LNCaP clone FGC (cell line): ENCODE measurements around the gene SMKR1.
A peak's percentile ranks its signal among the peaks of the same experiment; 100 is the strongest.

Experiments
- DNase-seq: peaks from one replicate; pipeline ENCODE4 v3.0.0-alpha.2; 2011; ENCODE audit warnings: low read depth
- H3K4me3 ChIP-seq: 2 replicates; pipeline ENCODE4 v1.5.1; 2011; ENCODE audit warnings: mild to moderate bottlenecking, low read depth, low read length, control low read depth
- CTCF ChIP-seq: IDR thresholded peaks from 2 replicates; pipeline ENCODE4 v1.5.1; 2012; ENCODE audit warnings: mild to moderate bottlenecking; ENCODE audit not compliant: control insufficient read depth, insufficient read depth; ENCODE audit errors: extremely low read depth

Gene SMKR1

GRCh38 chr7:129497156-129497555 lies 5.2 kb upstream of the SMKR1 start:
- H3K4me3 ChIP-seq: no peak overlapping the region
- DNase-seq: no peak
- no peak for TF ChIP-seq CTCF

DNA sequence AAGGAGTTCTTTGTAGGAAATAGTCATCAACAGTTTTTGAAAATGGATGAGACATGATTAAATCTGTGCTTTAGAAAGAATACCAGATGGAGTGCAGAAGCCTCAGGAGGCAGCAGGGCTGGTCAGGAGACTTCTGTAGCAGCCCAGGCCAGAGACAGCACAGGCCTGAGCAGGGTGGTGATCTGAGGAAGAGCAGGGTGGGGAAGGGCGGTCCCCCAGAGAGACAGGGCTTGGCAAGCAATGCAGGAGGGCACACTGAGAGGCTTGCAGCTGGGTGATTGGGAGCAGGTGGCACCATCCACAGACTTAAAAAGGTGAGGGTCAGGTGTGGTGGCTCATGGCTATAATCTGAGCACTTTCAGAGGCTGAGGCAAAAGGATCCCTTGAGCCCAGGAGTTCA lies 4.3 kb upstream of the SMKR1 start:
- H3K4me3 ChIP-seq: no peak overlapping the region
- no peak for TF ChIP-seq CTCF
- no peak for DNase-seq

- H3K4me3 ChIP-seq: no peak overlapping the region
- TF ChIP-seq CTCF: no peak
- no peak for DNase-seq
These were observed 2.3 kb upstream of the SMKR1 start for GRCh38 chr7:129499999-129500398.

DNA sequence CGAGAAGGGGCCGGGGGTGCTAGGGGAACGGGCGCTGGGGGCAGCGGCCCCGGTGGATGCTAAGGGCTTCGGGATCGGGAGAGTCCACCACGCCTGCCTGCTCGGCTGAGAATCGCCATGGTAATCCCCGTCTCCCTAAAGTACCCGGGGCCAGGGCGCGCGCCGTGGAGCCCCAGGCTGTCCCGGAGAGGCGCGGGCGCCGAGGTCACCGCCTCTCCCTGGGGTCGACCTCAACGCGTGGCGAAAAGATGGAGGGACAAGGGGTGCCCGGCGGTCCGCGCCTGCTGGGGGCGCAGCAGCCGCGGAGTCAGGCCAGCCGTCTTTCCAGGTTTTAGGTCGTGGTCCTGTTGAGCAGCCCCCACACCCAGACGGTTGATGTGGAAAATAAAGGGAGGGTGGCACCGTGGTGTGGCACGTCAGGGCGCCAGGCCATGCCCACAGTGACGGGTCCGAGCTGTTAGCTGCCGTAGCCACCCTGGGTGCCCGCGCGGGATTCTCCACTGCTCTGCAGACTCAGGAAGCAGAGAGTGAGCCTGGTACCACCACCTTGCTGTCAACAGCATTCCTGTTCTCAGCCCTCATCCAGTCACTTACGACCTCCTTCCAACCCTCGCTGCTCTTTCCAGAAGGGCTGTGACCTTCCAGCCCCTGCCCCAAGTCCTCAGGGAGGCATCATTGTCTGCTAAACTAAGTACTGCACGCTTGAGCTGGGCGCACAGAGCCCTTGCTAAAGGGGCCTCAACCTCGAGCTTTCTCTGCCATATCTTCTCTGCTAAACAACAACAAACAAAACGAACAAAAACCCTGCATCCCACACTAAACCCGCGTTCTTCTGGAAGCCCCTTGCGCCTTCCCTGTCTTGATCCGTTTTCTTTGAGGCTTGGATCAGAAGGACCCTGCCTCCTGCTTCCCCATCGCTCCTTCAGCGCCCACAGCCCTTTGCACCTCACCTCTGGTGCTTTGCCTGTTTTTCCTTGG lies 666 bp downstream of the SMKR1 start:
- peak overlapping the region; percentile 69 for H3K4me3 ChIP-seq
- TF ChIP-seq CTCF: peak; percentile 25
- no peak for DNase-seq

DNA sequence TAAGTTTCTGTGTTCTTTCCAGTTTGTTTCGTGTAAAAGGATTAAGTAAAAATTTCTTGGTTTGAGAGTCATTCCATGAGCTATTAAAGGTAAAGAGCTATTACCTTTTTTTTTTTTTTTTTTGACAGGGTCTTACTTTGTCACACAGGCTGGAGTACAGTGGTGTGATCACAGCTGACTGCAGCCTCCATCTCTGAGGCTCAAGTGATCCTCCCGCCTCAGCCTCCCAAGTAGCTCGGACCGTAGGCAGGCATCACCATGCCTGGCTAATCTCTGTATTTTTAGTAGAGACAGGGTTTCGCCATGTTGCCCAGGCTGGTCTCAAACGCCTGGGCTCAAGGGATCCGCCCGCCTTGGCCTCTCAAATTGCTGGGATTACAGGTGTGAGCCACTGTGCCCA lies 1.4 kb downstream of the SMKR1 start:
- TF ChIP-seq CTCF: no peak
- H3K4me3 ChIP-seq: no peak overlapping the region
- DNase-seq: no peak

DNA sequence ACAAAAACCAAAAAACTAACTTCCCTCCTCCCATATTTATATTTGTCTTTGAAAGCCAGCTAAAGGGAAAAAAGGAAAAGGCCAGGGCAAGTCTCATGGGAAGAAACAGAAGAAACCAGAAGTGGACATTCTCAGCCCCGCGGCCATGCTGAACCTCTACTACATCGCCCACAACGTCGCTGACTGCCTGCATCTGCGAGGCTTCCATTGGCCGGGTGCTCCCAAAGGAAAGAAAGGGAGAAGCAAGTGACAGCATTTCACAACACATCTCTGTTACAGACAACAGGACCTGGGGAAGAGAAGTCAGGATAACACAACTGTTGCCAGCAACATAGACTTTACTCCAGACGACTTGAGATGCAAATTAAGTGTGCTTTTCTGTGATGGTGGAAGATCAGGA lies 9.9 kb downstream of the SMKR1 start:
- no peak for TF ChIP-seq CTCF
- DNase-seq: no peak
- H3K4me3 ChIP-seq: no peak overlapping the region
